MM.1S (cell line): ENCODE results near the gene UNC5C.

Experiments
- DNase-seq: peaks from one replicate; pipeline ENCODE4 v3.0.0-alpha.2; 2015
- H2AFZ ChIP-seq: fragments of 300-600 bp; sonication (generic); 2 replicates; pipeline ENCODE4 v1.6.0; 2016; ENCODE audit warnings: antibody characterized with exemption, low read length
- H3F3A ChIP-seq: fragments of 300-600 bp; sonication (generic); 2 replicates; pipeline ENCODE4 v1.6.1; 2016; ENCODE audit warnings: mild to moderate bottlenecking, antibody characterized with exemption, low read length, moderate library complexity, mixed read lengths; ENCODE audit not compliant: insufficient read depth
- H3K27ac ChIP-seq: fragments of 300-600 bp; sonication (generic); 2 replicates; pipeline ENCODE4 v1.5.1; 2016; ENCODE audit warnings: mild to moderate bottlenecking, low read length
- H3K27me3 ChIP-seq: fragments of 300-600 bp; sonication (generic); replicated peaks from 2 replicates; pipeline ENCODE4 v1.6.0; 2016; ENCODE audit warnings: low read length; ENCODE audit not compliant: insufficient read depth
- H3K36me3 ChIP-seq: fragments of 300-600 bp; sonication (generic); replicated peaks from 2 replicates; pipeline ENCODE4 v1.6.1; 2016; ENCODE audit warnings: mild to moderate bottlenecking, low read length, mixed read lengths; ENCODE audit not compliant: insufficient read depth
- H3K4me1 ChIP-seq: fragments of 300-600 bp; sonication (generic); 2 replicates; pipeline ENCODE4 v1.6.1; 2016; ENCODE audit warnings: low read length, mixed read lengths
- H3K4me2 ChIP-seq: fragments of 300-600 bp; sonication (generic); 2 replicates; pipeline ENCODE4 v1.6.0; 2016; ENCODE audit warnings: low read depth, low read length
- H3K4me3 ChIP-seq: fragments of 300-600 bp; sonication (generic); 2 replicates; pipeline ENCODE4 v1.5.1; 2016; ENCODE audit warnings: low read length, mixed read lengths
- H3K79me2 ChIP-seq: fragments of 300-600 bp; sonication (generic); 2 replicates; pipeline ENCODE4 v1.6.1; 2016; ENCODE audit warnings: mixed run types, low read length, mixed read lengths
- H3K9ac ChIP-seq: fragments of 300-600 bp; sonication (generic); 2 replicates; pipeline ENCODE4 v1.6.1; 2016; ENCODE audit warnings: low read length, mixed read lengths
- H3K9me2 ChIP-seq: fragments of 300-600 bp; sonication (generic); replicated peaks from 2 replicates; pipeline ENCODE4 v1.6.1; 2016; ENCODE audit warnings: mild to moderate bottlenecking, low read length, mixed read lengths; ENCODE audit not compliant: insufficient read depth
- H3K9me3 ChIP-seq: fragments of 300-600 bp; sonication (generic); replicated peaks from 2 replicates; pipeline ENCODE4 v1.6.1; 2016; ENCODE audit warnings: mild to moderate bottlenecking, low read length, mixed read lengths; ENCODE audit not compliant: insufficient read depth
- H4K20me1 ChIP-seq: fragments of 300-600 bp; sonication (generic); 2 replicates; pipeline ENCODE4 v1.6.1; 2016; ENCODE audit warnings: mild to moderate bottlenecking, low read length, moderate library complexity, mixed read lengths; ENCODE audit not compliant: insufficient read depth
- CTCF ChIP-seq: fragments of 300-600 bp; sonication (generic); IDR thresholded peaks from 2 replicates; pipeline ENCODE4 v1.5.1; 2016; ENCODE audit warnings: antibody characterized with exemption, low read length, mixed read lengths
- EZH2 ChIP-seq: fragments of 300-600 bp; sonication (generic); optimal IDR thresholded peaks from 2 replicates; pipeline ENCODE3; 2017; ENCODE audit warnings: low read depth, mild to moderate bottlenecking, antibody characterized with exemption, low read length, mixed read lengths
- EZH2phosphoT487 ChIP-seq: fragments of 300-600 bp; sonication (generic); IDR thresholded peaks from 2 replicates; pipeline ENCODE4 v1.6.1; 2018; ENCODE audit warnings: antibody characterized with exemption, low read length

UNC5C gene

GRCh38 chr4:95432466-95432865 lies 116.3 kb downstream of the UNC5C start:
- H3K9me3 ChIP-seq: no peaks in the 10 kb centered on the region
- H4K20me1 ChIP-seq: no peaks in the 10 kb centered on the region
- TF ChIP-seq EZH2 (no peak), EZH2phosphoT487 (no peak), CTCF (no peak)
- no peak overlapping the region for H3K9ac ChIP-seq
- H3K9me2 ChIP-seq: no peaks in the 10 kb centered on the region
- H3F3A ChIP-seq: no peaks in the 10 kb centered on the region
- H3K27ac ChIP-seq: no peak overlapping the region
- no peak overlapping the region for H2AFZ ChIP-seq
- H3K4me3 ChIP-seq: no peak overlapping the region
- no peaks in the 10 kb centered on the region for H3K79me2 ChIP-seq
- H3K27me3 ChIP-seq: no peaks in the 10 kb centered on the region
- no peaks in the 10 kb centered on the region for H3K36me3 ChIP-seq
- no peak overlapping the region for H3K4me2 ChIP-seq
- no peak for DNase-seq
- no peaks in the 10 kb centered on the region for H3K4me1 ChIP-seq

- DNase-seq: no peak
- Histone ChIP-seq H3K4me1 (no peaks in the 10 kb centered on the region), H3K36me3 (no peaks in the 10 kb centered on the region), H3K79me2 (no peaks in the 10 kb centered on the region), H4K20me1 (no peaks in the 10 kb centered on the region), H3K9me2 (no peaks in the 10 kb centered on the region), H3K4me2 (no peak overlapping the region), H2AFZ (no peak overlapping the region), H3K27ac (no peak overlapping the region), H3K27me3 (no peaks in the 10 kb centered on the region), H3K9me3 (no peaks in the 10 kb centered on the region), H3K4me3 (no peak overlapping the region), H3F3A (no peaks in the 10 kb centered on the region), H3K9ac (no peak overlapping the region)
- TF ChIP-seq CTCF (no peak), EZH2 (no peak), EZH2phosphoT487 (no peak)
Observed at GRCh38 chr4:95431678-95432077, 117.1 kb downstream of the UNC5C start.

- Histone ChIP-seq H3K27me3 (no peaks in the 10 kb centered on the region), H3K4me3 (no peak overlapping the region), H4K20me1 (no peaks in the 10 kb centered on the region), H3K4me2 (no peak overlapping the region), H3K36me3 (no peaks in the 10 kb centered on the region), H3K27ac (no peak overlapping the region), H3K79me2 (no peaks in the 10 kb centered on the region), H3F3A (no peaks in the 10 kb centered on the region), H3K9me3 (no peaks in the 10 kb centered on the region), H3K4me1 (no peaks in the 10 kb centered on the region), H3K9ac (no peak overlapping the region), H3K9me2 (no peaks in the 10 kb centered on the region), H2AFZ (no peak overlapping the region)
- DNase-seq: no peak
- no peak for TF ChIP-seq CTCF
- no peak for TF ChIP-seq EZH2
- no peak for TF ChIP-seq EZH2phosphoT487
Observed at GRCh38 chr4:95429416-95429815, 119.4 kb downstream of the UNC5C start.
